ENCODE data around the gene ANKRD23. TPM values are rescaled to one million over a fixed set of nuclear protein-coding genes. Genes with fewer than 3 reads are reported as not detected.
"Not testable (repeated sequence)": the region's sequence is repeated elsewhere in the genome, so short reads cannot be mapped to it uniquely, and the experiment has no call there.

ANKRD23 gene
- total RNA-seq, 1 donor from 2014 or later, result 7.3 TPM

DNA sequence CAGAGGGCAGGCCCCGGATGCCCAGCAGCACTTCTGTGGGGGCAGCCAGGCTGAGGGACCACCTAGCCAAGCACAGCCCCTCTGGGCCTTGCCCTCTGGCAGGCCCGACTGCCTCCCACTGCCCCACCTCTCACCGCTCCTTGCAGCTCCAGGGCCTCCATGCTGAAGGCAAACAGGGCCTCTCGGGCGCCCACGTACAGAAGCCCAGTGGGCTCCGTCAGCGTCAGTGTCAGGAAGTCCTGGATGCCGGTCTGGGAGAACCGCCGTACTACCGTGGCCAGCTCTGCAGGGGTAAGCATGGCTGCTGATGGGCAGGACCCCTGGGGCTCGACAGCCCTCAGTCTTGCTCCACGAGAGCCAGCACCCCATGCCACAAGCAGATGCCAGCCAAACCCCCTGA, 22.3 kb upstream of the ANKRD23 start:
- H3K9me3 Mint-ChIP-seq, result no peaks in the 10 kb centered on the region
- intact Hi-C loops (cut with micrococcal nuclease), result no loop called here
- H3K4me3 Mint-ChIP-seq, result no peak overlapping the region
- no peak for DNase-seq
- peaks cover 23% of the 10 kb centered on the region for H3K27me3 Mint-ChIP-seq
- ChIA-PET POLR2A (no interaction called here), CTCF (no interaction called here)
- no peaks in the 10 kb centered on the region for H3K36me3 Mint-ChIP-seq (ENCODE audit: low read depth)
- TF ChIP-seq, protein P1, sequence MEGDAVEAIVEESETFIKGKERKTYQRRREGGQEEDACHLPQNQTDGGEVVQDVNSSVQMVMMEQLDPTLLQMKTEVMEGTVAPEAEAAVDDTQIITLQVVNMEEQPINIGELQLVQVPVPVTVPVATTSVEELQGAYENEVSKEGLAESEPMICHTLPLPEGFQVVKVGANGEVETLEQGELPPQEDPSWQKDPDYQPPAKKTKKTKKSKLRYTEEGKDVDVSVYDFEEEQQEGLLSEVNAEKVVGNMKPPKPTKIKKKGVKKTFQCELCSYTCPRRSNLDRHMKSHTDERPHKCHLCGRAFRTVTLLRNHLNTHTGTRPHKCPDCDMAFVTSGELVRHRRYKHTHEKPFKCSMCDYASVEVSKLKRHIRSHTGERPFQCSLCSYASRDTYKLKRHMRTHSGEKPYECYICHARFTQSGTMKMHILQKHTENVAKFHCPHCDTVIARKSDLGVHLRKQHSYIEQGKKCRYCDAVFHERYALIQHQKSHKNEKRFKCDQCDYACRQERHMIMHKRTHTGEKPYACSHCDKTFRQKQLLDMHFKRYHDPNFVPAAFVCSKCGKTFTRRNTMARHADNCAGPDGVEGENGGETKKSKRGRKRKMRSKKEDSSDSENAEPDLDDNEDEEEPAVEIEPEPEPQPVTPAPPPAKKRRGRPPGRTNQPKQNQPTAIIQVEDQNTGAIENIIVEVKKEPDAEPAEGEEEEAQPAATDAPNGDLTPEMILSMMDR (IDR thresholded peaks at IDR 0.05), result no peak
- no peak overlapping the region for H3K27ac Mint-ChIP-seq
- H3K4me1 Mint-ChIP-seq, result peaks cover 24% of the 10 kb centered on the region
- no peak for ATAC-seq (ENCODE audit: low read depth)

DNA sequence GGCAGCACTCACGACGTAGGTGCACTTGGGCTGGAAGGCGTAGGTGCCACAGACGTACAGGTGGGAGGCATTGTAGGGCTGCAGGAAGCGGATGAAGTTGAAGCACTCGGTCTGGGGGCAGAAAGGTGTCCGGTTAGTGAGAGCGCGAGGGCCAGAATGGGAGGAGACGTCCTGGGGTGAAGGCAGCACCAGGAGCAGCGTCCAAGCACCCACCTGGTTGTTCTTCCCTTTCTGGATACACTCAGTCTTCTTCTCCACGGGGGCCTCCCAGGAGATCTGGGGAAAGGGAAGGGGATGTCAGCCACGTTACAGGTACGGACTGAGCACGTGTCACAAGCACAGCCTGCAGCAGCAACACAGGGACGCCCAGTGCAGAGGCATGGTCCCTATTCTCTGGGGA, 21.8 kb upstream of the ANKRD23 start:
- Mint-ChIP-seq H3K4me1 (peaks cover 20% of the 10 kb centered on the region), H3K27ac (no peak overlapping the region), H3K36me3 (ENCODE audit: low read depth) (no peaks in the 10 kb centered on the region), H3K4me3 (no peak overlapping the region), H3K9me3 (no peaks in the 10 kb centered on the region), H3K27me3 (peaks cover 20% of the 10 kb centered on the region)
- ATAC-seq (ENCODE audit: low read depth) (no peak), DNase-seq (no peak)
- intact Hi-C loops (cut with micrococcal nuclease), result no loop called here
- ChIA-PET CTCF (no interaction called here), POLR2A (no interaction called here)
- TF ChIP-seq, protein P1 (IDR thresholded peaks at IDR 0.05), result no peak

DNA sequence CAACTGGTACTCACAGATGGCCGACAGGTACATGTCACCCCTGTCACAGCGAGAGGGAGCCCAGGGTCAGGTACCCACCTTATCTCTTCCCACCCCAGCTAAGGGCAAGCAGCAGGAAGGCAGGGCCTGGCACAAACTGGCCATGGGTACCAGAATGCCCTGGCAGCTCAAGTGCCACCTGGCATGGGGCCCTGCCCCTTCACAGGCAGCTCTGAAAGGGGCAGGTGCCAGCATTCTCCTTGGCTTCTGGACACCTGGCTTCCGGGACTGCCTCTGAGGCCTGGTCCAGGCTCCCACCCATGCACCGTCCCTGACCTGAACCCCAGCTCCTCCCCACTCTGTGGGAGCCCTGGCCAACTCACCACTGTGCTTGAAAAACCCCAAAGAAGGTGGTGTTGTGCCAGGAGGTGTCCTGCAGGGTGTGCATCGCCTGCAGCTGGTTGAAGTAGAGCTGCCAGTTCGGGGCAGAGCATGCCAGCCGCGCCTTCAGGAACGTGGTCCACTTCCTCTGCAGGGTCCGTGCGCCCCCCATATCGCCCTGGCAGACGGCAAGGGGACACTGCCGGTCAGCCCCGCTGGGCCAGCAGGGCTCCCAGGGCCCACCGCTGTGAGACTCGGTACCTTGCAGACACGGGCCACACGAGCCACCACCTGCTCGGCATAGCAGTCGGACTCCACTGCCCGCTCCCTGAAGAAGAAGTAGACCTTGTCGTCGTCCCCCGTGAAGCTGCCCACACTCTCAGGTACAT, 20.7 kb upstream of the ANKRD23 start:
- intact Hi-C loops (cut with micrococcal nuclease), result no loop called here
- no peak overlapping the region for H3K27ac Mint-ChIP-seq
- ATAC-seq (ENCODE audit: low read depth) (no peak), DNase-seq (no peak)
- no peaks in the 10 kb centered on the region for H3K9me3 Mint-ChIP-seq
- ChIA-PET CTCF (no interaction called here), POLR2A (no interaction called here)
- H3K4me1 Mint-ChIP-seq, result peaks cover 16% of the 10 kb centered on the region
- TF ChIP-seq, protein P1 (IDR thresholded peaks at IDR 0.05), result no peak
- H3K27me3 Mint-ChIP-seq, result peaks cover 18% of the 10 kb centered on the region
- H3K4me3 Mint-ChIP-seq, result no peak overlapping the region
- no peaks in the 10 kb centered on the region for H3K36me3 Mint-ChIP-seq (ENCODE audit: low read depth)

DNA sequence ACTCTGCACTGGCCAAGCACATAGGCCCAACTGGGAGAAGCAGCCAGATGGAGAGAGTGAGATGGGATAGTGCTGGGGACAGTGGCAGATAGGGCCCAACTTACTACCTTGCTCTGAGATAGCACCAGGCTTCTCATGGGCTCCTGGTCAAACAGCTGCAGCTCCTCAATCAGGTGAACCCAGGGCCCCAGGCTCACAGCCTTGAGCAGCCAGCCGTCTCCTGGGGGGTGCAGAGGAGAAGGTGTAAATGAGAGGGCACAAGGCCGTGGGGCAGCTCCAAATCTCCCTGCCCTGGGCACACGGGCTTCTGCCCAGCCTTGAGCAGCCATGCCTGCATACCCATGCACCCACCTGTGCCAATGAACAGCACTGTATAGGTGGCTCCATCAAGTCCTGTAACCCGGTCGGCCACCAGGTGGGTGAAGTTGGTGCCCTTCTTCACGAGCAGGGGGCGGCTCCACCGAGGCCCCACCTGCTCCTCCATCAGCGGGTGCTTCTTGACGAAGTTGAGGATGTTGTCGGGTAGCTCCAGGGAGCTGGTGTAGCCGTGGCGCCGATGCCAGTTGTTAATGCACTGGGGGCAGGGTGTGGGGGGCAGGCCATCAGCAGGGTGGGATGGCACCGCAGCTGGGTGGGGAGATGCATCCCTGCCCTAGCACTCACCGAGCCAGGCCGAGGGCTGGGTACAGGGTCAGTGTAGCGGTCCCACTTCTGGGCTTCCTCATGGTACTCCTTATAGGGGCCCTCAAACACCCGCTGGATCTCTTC, 19.9 kb upstream of the ANKRD23 start:
- DNase-seq (no peak), ATAC-seq (ENCODE audit: low read depth) (no peak)
- Mint-ChIP-seq H3K36me3 (ENCODE audit: low read depth) (no peaks in the 10 kb centered on the region), H3K4me1 (peaks cover 19% of the 10 kb centered on the region), H3K9me3 (no peaks in the 10 kb centered on the region), H3K27me3 (peaks cover 18% of the 10 kb centered on the region), H3K27ac (no peak overlapping the region), H3K4me3 (no peak overlapping the region)
- TF ChIP-seq, protein P1 (IDR thresholded peaks at IDR 0.05), result no peak
- CTCF ChIA-PET, result no interaction called here
- POLR2A ChIA-PET, result interaction anchor here (1.9 kb wide), 1 partner anchor 11 kb away, joined by 7 read pairs; no protein-coding TSS in a partner anchor
- intact Hi-C loops (cut with micrococcal nuclease), result no loop called here

DNA sequence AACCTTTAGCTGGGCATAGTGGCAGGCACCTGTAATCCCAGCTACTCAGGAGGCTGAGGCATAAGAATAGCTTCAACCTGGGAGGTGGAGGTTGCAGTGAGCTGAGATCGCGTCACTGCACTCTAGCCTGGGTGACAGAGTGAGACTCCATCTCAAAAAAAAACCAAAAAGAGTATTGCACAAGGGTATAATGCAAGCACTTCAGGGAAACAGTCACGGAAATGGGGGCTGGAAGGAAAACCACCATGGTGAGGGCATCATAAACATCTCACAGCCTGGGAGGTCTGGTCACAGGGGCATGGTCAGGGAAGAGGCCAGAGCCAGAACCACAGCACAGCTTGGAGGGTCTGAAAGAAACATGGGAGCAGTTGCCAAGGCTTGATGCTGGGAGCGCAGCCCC, 19.2 kb upstream of the ANKRD23 start:
- H3K27ac Mint-ChIP-seq; H3K9me3 Mint-ChIP-seq; CTCF ChIA-PET; ATAC-seq (ENCODE audit: low read depth); DNase-seq; H3K36me3 Mint-ChIP-seq (ENCODE audit: low read depth); intact Hi-C loops (cut with micrococcal nuclease); H3K4me3 Mint-ChIP-seq: not testable (repeated sequence)
- peaks cover 16% of the 10 kb centered on the region for H3K4me1 Mint-ChIP-seq
- peaks cover 17% of the 10 kb centered on the region for H3K27me3 Mint-ChIP-seq
- POLR2A ChIA-PET, result interaction anchor here (1.9 kb wide), 1 partner anchor 11 kb away, joined by 7 read pairs; no protein-coding TSS in a partner anchor

Measured in activated B cell treated with CpG ODN at 0.5 μM for 24 hours (primary cell).